ENCODE measurements around the gene CSMD2. TPM values are rescaled to one million over a fixed set of nuclear protein-coding genes. Genes with fewer than 3 reads are reported as not detected.

CSMD2 gene
- polyA plus RNA-seq (2012; ENCODE audit: insufficient read length, low read depth): 0.38 TPM

GRCh38 chr1:34164771-34165391 is at the start of gene CSMD2:
CSMD2 (minus strand) TSS chr1:34165230; CDS start chr1:34165097, 133 bp downstream.
- TF ChIP-seq SIN3A (IDR thresholded peaks at IDR 0.05; ENCODE audit: borderline replicate concordance, insufficient read depth, low read length) (no peak), FOXP2 (optimal IDR thresholded peaks at IDR 0.05; ENCODE audit: borderline replicate concordance, extremely low read depth, extremely low read length, insufficient read depth) (no peak), POLR2AphosphoS5 (IDR thresholded peaks at IDR 0.05; ENCODE audit: low read depth, low read length) (no peak), REST (IDR thresholded peaks at IDR 0.05; ENCODE audit: insufficient read depth in 1 of 2, low read depth in 2 of 2, low read length in 2 of 2) (no peak), TAF1 (IDR thresholded peaks at IDR 0.05; ENCODE audit: borderline replicate concordance, insufficient read depth, low read length) (no peak)

GRCh38 chr1:34213956-34214355 is 48.9 kb upstream of the CSMD2 start:
- TF ChIP-seq SIN3A (IDR thresholded peaks at IDR 0.05; ENCODE audit: borderline replicate concordance, insufficient read depth, low read length) (no peak), REST (IDR thresholded peaks at IDR 0.05; ENCODE audit: insufficient read depth in 1 of 2, low read depth in 2 of 2, low read length in 2 of 2) (no peak), TAF1 (IDR thresholded peaks at IDR 0.05; ENCODE audit: borderline replicate concordance, insufficient read depth, low read length) (no peak), FOXP2 (optimal IDR thresholded peaks at IDR 0.05; ENCODE audit: borderline replicate concordance, extremely low read depth, extremely low read length, insufficient read depth) (no peak), POLR2AphosphoS5 (IDR thresholded peaks at IDR 0.05; ENCODE audit: low read depth, low read length) (no peak)

- TF ChIP-seq FOXP2 (optimal IDR thresholded peaks at IDR 0.05; ENCODE audit: borderline replicate concordance, extremely low read depth, extremely low read length, insufficient read depth) (no peak), SIN3A (IDR thresholded peaks at IDR 0.05; ENCODE audit: borderline replicate concordance, insufficient read depth, low read length) (no peak), POLR2AphosphoS5 (IDR thresholded peaks at IDR 0.05; ENCODE audit: low read depth, low read length) (no peak), REST (IDR thresholded peaks at IDR 0.05; ENCODE audit: insufficient read depth in 1 of 2, low read depth in 2 of 2, low read length in 2 of 2) (no peak), TAF1 (IDR thresholded peaks at IDR 0.05; ENCODE audit: borderline replicate concordance, insufficient read depth, low read length) (no peak)
Observed at GRCh38 chr1:34212673-34213072, 47.6 kb upstream of the CSMD2 start.

- TF ChIP-seq SIN3A (IDR thresholded peaks at IDR 0.05; ENCODE audit: borderline replicate concordance, insufficient read depth, low read length): no peak
- no peak for TF ChIP-seq FOXP2 (optimal IDR thresholded peaks at IDR 0.05; ENCODE audit: borderline replicate concordance, extremely low read depth, extremely low read length, insufficient read depth)
- TF ChIP-seq POLR2AphosphoS5 (IDR thresholded peaks at IDR 0.05; ENCODE audit: low read depth, low read length): no peak
- TF ChIP-seq TAF1 (IDR thresholded peaks at IDR 0.05; ENCODE audit: borderline replicate concordance, insufficient read depth, low read length): no peak
- TF ChIP-seq REST (IDR thresholded peaks at IDR 0.05; ENCODE audit: insufficient read depth in 1 of 2, low read depth in 2 of 2, low read length in 2 of 2): no peak
Observed at GRCh38 chr1:34199927-34200326, 34.9 kb upstream of the CSMD2 start.

All from PFSK-1 (cell line).